DND-41 (cell line): ENCODE results near the gene EXOC4.

ENCODE experiments used
- CTCF ChIP-seq: IDR thresholded peaks from 2 replicates; pipeline ENCODE4 v1.5.1; 2012; ENCODE audit warnings: borderline replicate concordance, low read length, moderate library complexity, mild to moderate bottlenecking; ENCODE audit not compliant: poor library complexity, severe bottlenecking; ENCODE audit errors: extremely low read depth
- EZH2 ChIP-seq: IDR thresholded peaks from 3 replicates; pipeline ENCODE4 v1.6.1; 2012; ENCODE audit warnings: borderline replicate concordance, low read depth, mild to moderate bottlenecking, moderate library complexity, low read length, inconsistent platforms; ENCODE audit not compliant: severe bottlenecking

GRCh38 chr7:133448012-133448411, 195.1 kb downstream of the EXOC4 start:
- no peak for TF ChIP-seq CTCF
- no peak for TF ChIP-seq EZH2
